Kidney (tissue), 14 donors: ENCODE data around the gene GAL3ST2. TPM values are rescaled to one million over a fixed set of nuclear protein-coding genes. Genes with fewer than 3 reads are reported as not detected.

Experiments used
- DNase-seq, 5 donors: peaks; one replicate each; pipeline ENCODE4 v3.0.0-alpha.2; 2013 to 2020
- FAIRE-seq: peaks from 2 replicates; lab custom pipeline; 2012; peaks lifted over from hg19 to GRCh38; lab: Jason Lieb, UNC
- H3K27ac ChIP-seq, 2 donors: one replicate each; pipeline ENCODE4 v1.7.0; 2013; ENCODE audit warnings: low read depth in 2 of 2, low read length in 2 of 2, inconsistent platforms in 1 of 2
- H3K27me3 ChIP-seq: one replicate; pipeline ENCODE4 v1.7.1; 2013; ENCODE audit warnings: low read length, inconsistent platforms; ENCODE audit not compliant: control insufficient read depth, insufficient read depth
- H3K36me3 ChIP-seq, 3 donors: one replicate each; pipeline versions ENCODE4 v1.7.0 to v1.7.1; 2013; ENCODE audit warnings: low read length in 3 of 3, control low read depth in 1 of 3, inconsistent platforms in 1 of 3; ENCODE audit not compliant: insufficient read depth in 3 of 3, control insufficient read depth in 2 of 3
- H3K4me1 ChIP-seq, 3 donors: one replicate each; pipeline versions ENCODE4 v1.7.0 to v1.7.1; 2013; ENCODE audit warnings: low read length in 3 of 3, inconsistent platforms in 1 of 3, low read depth in 1 of 3; ENCODE audit not compliant: control insufficient read depth in 2 of 3, insufficient read depth in 2 of 3
- H3K4me3 ChIP-seq, 3 donors: one replicate each; pipeline versions ENCODE4 v1.7.0 to v1.8.1; 2013; ENCODE audit warnings: low read length in 3 of 3, control low read depth in 1 of 3, inconsistent platforms in 1 of 3
- H3K9ac ChIP-seq, 3 donors: one replicate each; pipeline versions ENCODE4 v1.7.0 to v1.7.1; 2013; ENCODE audit warnings: low read length in 3 of 3, control low read depth in 1 of 3, inconsistent platforms in 1 of 3
- H3K9me3 ChIP-seq, 3 donors: one replicate each; pipeline versions ENCODE4 v1.7.0 to v1.7.1; 2013; ENCODE audit warnings: low read length in 3 of 3, control low read depth in 1 of 3, inconsistent platforms in 1 of 3; ENCODE audit not compliant: control insufficient read depth in 2 of 3, insufficient read depth in 1 of 3
- intact Hi-C: fragments of 100-400 bp; cut with DNase I; formaldehyde crosslinking; loops from one replicate; pipeline ENCODE4 v1.11.1; 2022
- polyA plus RNA-seq: library from polyadenylated mRNA; stranded (reverse); fragments of 350-450 nt; fragmentation: Illumina TruSeq; extraction: RNeasy Lipid Tissue Mini Kit (QIAGEN cat#74804); gene quantifications from one replicate; pipeline ENCODE4 v1.2.3, GENCODE V29; 2014; ENCODE audit warnings: low read depth, low replicate concordance; ENCODE audit not compliant: insufficient read depth
- total RNA-seq: library from RNA; stranded (reverse); fragmentation: NEBNext Ultra II Directional; extraction: Animal tissue kit (Norgen Biotek cat#: 25700); gene quantifications from one replicate; pipeline ENCODE4 v1.2.1, GENCODE V29; 2021
- TF ChIP-seq, protein P1 (sequence below): IDR thresholded peaks from 3 replicates; pipeline ENCODE4 v1.5.1; 2012; ENCODE audit warnings: mild to moderate bottlenecking, moderate library complexity, borderline replicate concordance; ENCODE audit not compliant: insufficient read depth; ENCODE audit errors: extremely low read depth
- donor health status: control.
- donor health status: control.
- donor health status: control.
- donor health status: control.
- donor health status: control.
- donor health status: DM: yes; HTN: yes; CAD: no.
- donor health status: Normal renal cell carcinoma (clear cell type).

Gene GAL3ST2
- total and polyA plus RNA-seq, 2 donors from 2014 or later = 0.19 to 0.39 TPM

DNA sequence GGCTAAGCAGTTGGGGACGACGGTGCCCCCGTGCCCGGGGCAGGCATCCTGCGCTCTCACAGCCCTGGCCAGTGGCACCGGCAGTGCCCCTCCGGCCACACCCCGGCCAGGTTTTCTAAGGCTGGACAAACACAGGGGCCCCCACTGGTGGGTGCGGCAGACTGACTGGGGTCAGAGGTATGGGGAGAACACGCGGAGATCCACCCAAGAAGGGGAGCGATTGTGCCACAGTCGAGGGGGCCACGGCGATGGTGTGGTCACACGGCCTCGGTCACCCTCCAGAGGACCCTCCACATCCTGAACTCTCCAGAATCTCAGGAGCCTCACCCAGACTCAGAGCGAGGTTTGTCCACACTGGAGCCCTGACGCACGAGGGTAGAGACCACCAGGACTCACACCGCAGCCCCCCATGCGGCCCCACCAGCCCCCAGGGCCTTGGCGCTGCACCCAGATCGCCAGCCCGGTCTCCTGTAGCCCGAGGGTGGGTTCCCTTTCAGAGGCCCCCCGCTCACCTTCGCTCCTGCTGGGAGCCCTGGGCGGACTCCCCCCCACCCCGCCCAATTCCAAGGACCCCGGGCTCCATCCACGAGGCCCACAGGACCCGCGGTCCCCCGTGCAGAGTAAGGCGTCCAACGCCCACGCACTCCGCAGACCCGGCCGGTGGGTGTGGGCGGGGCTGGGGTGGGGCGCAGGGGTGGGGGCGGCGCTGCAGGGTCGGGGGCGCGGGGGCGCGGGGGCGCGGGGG, 66.9 kb downstream of the GAL3ST2 start:
- FAIRE-seq = no peak
- Histone ChIP-seq H3K4me1 (peaks cover 0 to 8% (median 0%) of the 10 kb centered on the region in 3 donors), H3K27ac (peak overlapping the region; percentile 51 to 65), H3K27me3 (no peaks in the 10 kb centered on the region), H3K4me3 (peak overlapping the region in 1 of 3 donors; percentile 21), H3K9me3 (no peaks in the 10 kb centered on the region), H3K36me3 (no peaks in the 10 kb centered on the region), H3K9ac (no peak overlapping the region)
- intact Hi-C loops = no loop called here
- TF ChIP-seq, protein P1, sequence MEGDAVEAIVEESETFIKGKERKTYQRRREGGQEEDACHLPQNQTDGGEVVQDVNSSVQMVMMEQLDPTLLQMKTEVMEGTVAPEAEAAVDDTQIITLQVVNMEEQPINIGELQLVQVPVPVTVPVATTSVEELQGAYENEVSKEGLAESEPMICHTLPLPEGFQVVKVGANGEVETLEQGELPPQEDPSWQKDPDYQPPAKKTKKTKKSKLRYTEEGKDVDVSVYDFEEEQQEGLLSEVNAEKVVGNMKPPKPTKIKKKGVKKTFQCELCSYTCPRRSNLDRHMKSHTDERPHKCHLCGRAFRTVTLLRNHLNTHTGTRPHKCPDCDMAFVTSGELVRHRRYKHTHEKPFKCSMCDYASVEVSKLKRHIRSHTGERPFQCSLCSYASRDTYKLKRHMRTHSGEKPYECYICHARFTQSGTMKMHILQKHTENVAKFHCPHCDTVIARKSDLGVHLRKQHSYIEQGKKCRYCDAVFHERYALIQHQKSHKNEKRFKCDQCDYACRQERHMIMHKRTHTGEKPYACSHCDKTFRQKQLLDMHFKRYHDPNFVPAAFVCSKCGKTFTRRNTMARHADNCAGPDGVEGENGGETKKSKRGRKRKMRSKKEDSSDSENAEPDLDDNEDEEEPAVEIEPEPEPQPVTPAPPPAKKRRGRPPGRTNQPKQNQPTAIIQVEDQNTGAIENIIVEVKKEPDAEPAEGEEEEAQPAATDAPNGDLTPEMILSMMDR = no peak
- peak in 2 of 5 donors; percentile 66 to 74 for DNase-seq

DNA sequence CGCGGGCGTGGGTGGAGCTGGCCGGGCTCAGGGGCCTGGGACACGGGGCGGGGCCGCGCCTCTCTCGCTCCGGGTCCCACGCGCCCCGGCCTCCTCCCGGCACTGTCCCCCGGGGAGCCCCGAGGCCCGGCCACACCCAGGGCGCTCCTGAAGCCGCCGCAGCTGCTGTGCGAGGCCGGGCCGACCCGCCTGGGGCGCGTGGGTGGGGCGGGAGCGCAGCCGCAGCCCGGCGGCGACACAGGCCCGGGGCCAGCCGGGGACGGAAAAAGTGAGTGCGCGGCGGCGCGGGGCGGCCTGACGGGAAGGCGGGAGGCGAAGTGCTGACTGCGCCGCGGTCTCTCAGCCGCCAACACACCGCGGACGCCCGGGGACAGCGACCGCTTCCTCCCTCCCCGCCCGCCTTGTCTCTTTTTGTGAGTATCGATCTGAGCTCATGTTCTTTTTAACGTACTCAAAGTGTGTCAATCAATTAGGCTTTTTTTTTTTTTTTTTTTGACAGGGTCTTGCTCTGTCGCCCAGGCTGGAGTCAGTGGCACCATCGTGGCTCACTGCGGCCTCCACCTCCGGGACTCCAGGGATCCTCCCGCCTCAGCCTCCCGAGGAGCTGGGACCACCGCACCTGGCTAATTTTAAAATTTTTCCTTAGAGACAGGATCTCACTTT, 67.6 kb downstream of the GAL3ST2 start:
- H3K4me1 ChIP-seq = peaks cover 0 to 8% (median 0%) of the 10 kb centered on the region in 3 donors
- H3K27ac ChIP-seq = no peak overlapping the region
- TF ChIP-seq, protein P1 = no peak
- intact Hi-C loops = no loop called here
- peak overlapping the region in 2 of 3 donors; percentile 16 to 38 for H3K4me3 ChIP-seq
- H3K36me3 ChIP-seq = no peaks in the 10 kb centered on the region
- peak overlapping the region in 1 of 3 donors; percentile 44 for H3K9ac ChIP-seq
- H3K9me3 ChIP-seq = no peaks in the 10 kb centered on the region
- peak; percentile 65 to 92 (median 72) for DNase-seq
- no peaks in the 10 kb centered on the region for H3K27me3 ChIP-seq
- no peak for FAIRE-seq

DNA sequence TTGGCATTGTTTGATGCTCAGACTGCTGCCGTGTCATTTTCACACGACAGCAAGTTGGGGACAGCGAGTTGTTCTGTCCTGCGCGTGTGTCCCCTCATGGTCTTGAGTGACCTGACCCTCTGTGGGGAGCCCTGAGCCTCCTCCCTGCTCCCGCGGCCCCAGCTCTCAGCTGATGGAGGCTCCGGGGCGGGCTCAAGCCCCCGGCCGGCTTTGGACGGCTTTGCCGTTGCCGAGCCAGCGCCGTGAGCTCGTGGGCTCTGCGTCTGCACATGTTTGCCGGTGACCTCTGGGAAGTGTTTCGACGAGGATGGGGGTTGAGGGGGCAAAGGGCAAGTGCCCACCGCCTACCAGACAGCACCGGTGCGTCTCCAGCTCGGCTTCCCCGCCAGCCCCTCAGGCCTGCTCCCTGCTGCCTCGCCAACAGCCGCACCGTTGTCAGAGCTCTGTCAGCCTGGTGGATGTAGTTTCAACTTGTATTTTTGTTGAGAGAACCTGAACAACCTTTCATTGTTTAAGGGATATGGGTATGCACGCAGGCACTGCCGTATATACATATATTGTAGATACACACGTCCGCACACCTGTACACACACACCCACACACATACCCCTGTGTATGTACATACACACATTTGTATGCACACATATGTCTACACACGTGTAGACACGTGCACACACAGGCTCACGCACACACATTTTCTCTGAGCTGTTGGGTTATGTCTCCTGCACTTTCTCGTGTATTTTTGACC, 68.4 kb downstream of the GAL3ST2 start:
- peak in 1 of 5 donors; percentile 50 for DNase-seq
- peaks cover 0 to 8% (median 0%) of the 10 kb centered on the region in 3 donors for H3K4me1 ChIP-seq
- H3K9me3 ChIP-seq = no peaks in the 10 kb centered on the region
- no peak overlapping the region for H3K9ac ChIP-seq
- TF ChIP-seq, protein P1 = no peak
- H3K27ac ChIP-seq = no peak overlapping the region
- intact Hi-C loops = no loop called here
- H3K4me3 ChIP-seq = no peak overlapping the region
- H3K36me3 ChIP-seq = no peaks in the 10 kb centered on the region
- no peak for FAIRE-seq
- no peaks in the 10 kb centered on the region for H3K27me3 ChIP-seq
